Right lobe of liver (tissue), 4 donors: Measurements from ENCODE around the gene ZDHHC7.

Experiments
- CTCF ChIP-seq, 4 donors: fragments of 200-600 bp in 3 of 4; fragments of 450-650 bp in 1 of 4; IDR thresholded peaks; one replicate each; pipeline versions ENCODE4 v1.5.1 to v1.8.0; 2016 to 2022; ENCODE audit warnings: antibody characterized with exemption in 4 of 4, mild to moderate bottlenecking in 2 of 4
- POLR2A ChIP-seq: fragments of 450-650 bp; IDR thresholded peaks from one replicate; pipeline ENCODE4 v1.6.1; 2017; ENCODE audit warnings: antibody characterized with exemption, mild to moderate bottlenecking
- donor health status: DM: no; HTN: no; CAD: no.
- donor health status: DM: no; HTN: no; CAD: no.
- donor health status: DM: no; HTN: yes; CAD: no.

GRCh38 chr16:84965428-84966415, 45.6 kb downstream of the ZDHHC7 start:
- no peak for TF ChIP-seq CTCF (IDR thresholded peaks at IDR 0.05)
- no peak for TF ChIP-seq POLR2A
